Neuron (in vitro differentiated cells): ENCODE results near the gene AGK.
"Not testable (repeated sequence)": the region's sequence is repeated elsewhere in the genome, so short reads cannot be mapped to it uniquely, and the experiment has no call there.

Source experiments
- H2AFZ ChIP-seq: one replicate; pipeline ENCODE4 v1.6.1; 2013; ENCODE audit warnings: low read depth, mild to moderate bottlenecking, inconsistent platforms, low read length, moderate library complexity
- H3K27me3 ChIP-seq: one replicate; pipeline ENCODE4 v1.6.1; 2013; ENCODE audit warnings: low read length; ENCODE audit not compliant: insufficient read depth
- H3K36me3 ChIP-seq: one replicate; pipeline ENCODE4 v1.6.1; 2013; ENCODE audit warnings: low read length; ENCODE audit not compliant: insufficient read depth
- H3K4me1 ChIP-seq: one replicate; pipeline ENCODE4 v1.6.1; 2013; ENCODE audit warnings: low read length; ENCODE audit not compliant: insufficient read depth
- H3K4me3 ChIP-seq: 2 replicates; pipeline ENCODE4 v1.5.1; 2013; ENCODE audit warnings: mild to moderate bottlenecking, low read length, moderate library complexity
- H3K9me3 ChIP-seq: one replicate; pipeline ENCODE4 v1.6.1; 2013; ENCODE audit warnings: low read length

AGK gene

GRCh38 chr7:141689072-141689825, 138.0 kb downstream of the AGK start:
- H3K36me3 ChIP-seq, result peaks cover 18% of the 10 kb centered on the region
- not testable (repeated sequence) for H3K4me3 ChIP-seq, H3K27me3 ChIP-seq, H3K4me1 ChIP-seq, H2AFZ ChIP-seq, H3K9me3 ChIP-seq

- H2AFZ ChIP-seq, result no peak overlapping the region
- no peaks in the 10 kb centered on the region for H3K27me3 ChIP-seq
- H3K4me3 ChIP-seq, result no peak overlapping the region
- peaks cover 7% of the 10 kb centered on the region for H3K4me1 ChIP-seq
- no peaks in the 10 kb centered on the region for H3K9me3 ChIP-seq
- H3K36me3 ChIP-seq, result peaks cover 2% of the 10 kb centered on the region
Measured at GRCh38 chr7:141691540-141691939, 140.3 kb downstream of the AGK start.

DNA sequence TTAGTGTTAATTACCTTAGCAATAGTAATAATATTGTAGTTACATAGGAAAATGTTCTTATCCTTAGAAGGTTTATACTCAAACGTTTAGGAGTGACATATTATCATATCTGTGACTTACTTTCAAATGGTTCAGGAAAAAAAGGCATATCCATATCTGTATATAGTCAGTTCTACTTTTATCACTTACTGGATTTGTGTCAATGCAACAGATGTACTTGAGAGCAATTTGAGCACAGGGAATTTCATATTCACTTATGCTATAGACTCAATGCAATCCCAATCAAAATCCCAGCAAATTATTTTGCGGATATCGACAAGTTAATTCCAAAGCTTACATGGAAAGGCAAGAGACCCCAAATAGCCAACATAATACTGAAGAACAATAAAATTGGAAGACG, 140.8 kb downstream of the AGK start:
- Histone ChIP-seq H3K27me3 (no peaks in the 10 kb centered on the region), H3K4me1 (peaks cover 7% of the 10 kb centered on the region), H3K36me3 (no peaks in the 10 kb centered on the region), H3K4me3 (no peak overlapping the region), H2AFZ (no peak overlapping the region), H3K9me3 (no peaks in the 10 kb centered on the region)

- Histone ChIP-seq H2AFZ (no peak overlapping the region), H3K4me1 (peaks cover 7% of the 10 kb centered on the region), H3K27me3 (no peaks in the 10 kb centered on the region), H3K4me3 (no peak overlapping the region), H3K9me3 (no peaks in the 10 kb centered on the region), H3K36me3 (no peaks in the 10 kb centered on the region)
Measured at GRCh38 chr7:141693082-141693481, 141.9 kb downstream of the AGK start.

- Histone ChIP-seq H3K9me3 (no peaks in the 10 kb centered on the region), H3K36me3 (no peaks in the 10 kb centered on the region), H3K4me1 (peaks cover 18% of the 10 kb centered on the region), H3K4me3 (no peak overlapping the region), H3K27me3 (no peaks in the 10 kb centered on the region), H2AFZ (no peak overlapping the region)
Measured at GRCh38 chr7:141695803-141696289, 144.6 kb downstream of the AGK start.

DNA sequence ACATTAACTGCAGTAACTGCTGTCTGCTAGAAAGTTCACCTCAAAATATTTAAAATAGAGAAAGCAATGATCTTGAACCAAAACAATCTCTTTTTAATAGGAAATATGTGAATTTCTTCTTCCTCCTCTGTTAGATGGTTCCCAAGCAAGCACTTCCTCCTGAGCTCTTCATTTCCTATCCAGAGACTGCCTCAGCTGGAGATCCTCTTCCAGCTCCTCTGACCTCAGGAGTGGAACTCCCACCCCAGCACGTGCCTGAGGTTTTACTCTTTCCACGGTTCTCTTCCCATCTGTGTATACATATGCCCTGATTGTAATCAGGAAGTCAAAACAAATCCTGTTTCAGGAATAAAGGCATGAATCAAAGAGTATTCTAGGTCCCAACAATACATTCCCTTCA, 145.1 kb downstream of the AGK start:
- no peaks in the 10 kb centered on the region for H3K27me3 ChIP-seq
- H3K4me1 ChIP-seq, result peaks cover 21% of the 10 kb centered on the region
- H2AFZ ChIP-seq, result no peak overlapping the region
- no peak overlapping the region for H3K4me3 ChIP-seq
- no peaks in the 10 kb centered on the region for H3K9me3 ChIP-seq
- no peaks in the 10 kb centered on the region for H3K36me3 ChIP-seq

DNA sequence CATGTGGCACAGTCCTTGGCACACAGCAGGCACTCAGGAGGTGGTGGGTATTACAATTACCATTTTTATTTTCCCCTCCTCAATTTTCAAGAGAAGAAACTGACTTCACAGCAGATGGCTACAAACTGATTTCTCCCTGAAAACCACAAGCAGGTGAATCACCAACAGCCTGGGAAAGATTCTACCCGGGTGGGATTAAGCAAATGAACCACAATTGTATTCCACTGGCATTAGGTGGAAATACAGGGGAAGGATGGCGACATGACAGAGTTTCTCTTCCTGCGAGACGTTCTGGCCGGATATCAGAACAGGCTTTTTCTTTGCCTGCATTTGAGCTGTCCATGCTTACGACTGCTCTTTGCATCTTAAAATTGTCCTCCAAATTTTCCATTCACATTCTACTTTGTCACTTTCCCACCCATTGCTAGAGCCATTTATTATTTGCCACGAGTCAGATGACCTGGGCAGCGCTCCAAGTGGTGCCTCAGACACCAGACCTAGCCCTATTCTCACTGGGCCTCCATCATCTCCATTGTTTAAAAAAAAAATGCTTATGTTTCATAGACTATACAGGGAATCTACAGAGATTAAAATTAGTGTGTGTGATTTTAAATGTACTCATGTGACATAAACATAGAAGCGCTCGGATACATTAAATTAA, 146.1 kb downstream of the AGK start:
- Histone ChIP-seq H2AFZ (no peak overlapping the region), H3K27me3 (no peaks in the 10 kb centered on the region), H3K9me3 (no peaks in the 10 kb centered on the region), H3K4me1 (peaks cover 23% of the 10 kb centered on the region), H3K36me3 (no peaks in the 10 kb centered on the region), H3K4me3 (no peak overlapping the region)

- Histone ChIP-seq H3K4me3 (no peak overlapping the region), H3K9me3 (no peaks in the 10 kb centered on the region), H3K36me3 (no peaks in the 10 kb centered on the region), H2AFZ (no peak overlapping the region), H3K4me1 (peaks cover 28% of the 10 kb centered on the region), H3K27me3 (no peaks in the 10 kb centered on the region)
Measured at GRCh38 chr7:141698247-141699015, 147.2 kb downstream of the AGK start.

DNA sequence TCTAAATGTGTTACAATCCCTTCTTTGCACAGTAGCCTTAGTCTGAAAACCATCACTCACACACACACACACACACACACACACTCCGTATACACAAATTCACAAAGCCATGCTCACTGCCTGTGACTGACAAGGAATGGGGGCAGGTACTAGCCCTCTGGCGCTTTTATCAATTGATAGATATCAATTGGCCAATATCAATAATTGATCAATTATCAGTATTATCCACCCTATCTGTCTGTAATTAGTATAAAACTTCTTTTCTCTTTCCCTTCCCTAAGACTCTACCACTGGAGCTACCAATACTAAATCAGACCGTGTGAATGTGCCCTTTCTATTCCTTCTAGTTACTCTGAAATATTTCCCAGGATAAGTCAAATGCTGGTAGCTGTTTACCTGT, 148.7 kb downstream of the AGK start:
- Histone ChIP-seq H3K4me3 (no peak overlapping the region), H3K27me3 (no peaks in the 10 kb centered on the region), H3K36me3 (no peaks in the 10 kb centered on the region), H2AFZ (no peak overlapping the region), H3K4me1 (peaks cover 28% of the 10 kb centered on the region), H3K9me3 (no peaks in the 10 kb centered on the region)

DNA sequence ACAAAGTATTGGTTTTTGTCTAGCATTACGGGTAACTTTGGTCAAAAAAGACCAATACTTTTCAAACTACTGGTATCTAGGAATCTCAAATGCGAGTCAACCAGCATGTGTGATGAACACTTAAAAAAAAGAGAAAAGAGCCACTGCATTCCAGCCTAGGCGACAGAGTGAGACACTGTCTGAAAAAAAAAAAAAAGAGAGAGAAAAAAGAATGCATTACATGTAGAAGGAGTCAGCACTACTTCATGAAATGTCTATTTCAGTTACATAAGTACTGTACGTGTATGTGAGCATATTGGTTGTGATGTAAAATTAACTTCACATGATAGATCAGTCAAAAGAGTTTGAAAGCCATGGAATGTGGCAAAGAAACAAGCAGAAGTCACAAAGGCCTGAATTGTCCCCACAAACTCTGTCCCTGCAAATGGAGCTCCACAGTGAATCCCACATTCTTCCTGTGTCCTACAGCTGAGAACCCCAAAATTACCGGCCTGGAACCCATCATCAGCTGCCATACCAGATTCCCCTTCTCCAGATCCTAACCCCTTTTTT, 149.2 kb downstream of the AGK start:
- Histone ChIP-seq H3K27me3 (no peaks in the 10 kb centered on the region), H3K9me3 (no peaks in the 10 kb centered on the region), H3K4me1 (peaks cover 28% of the 10 kb centered on the region), H3K36me3 (no peaks in the 10 kb centered on the region), H3K4me3 (peak overlapping the region; percentile 96), H2AFZ (no peak overlapping the region)

DNA sequence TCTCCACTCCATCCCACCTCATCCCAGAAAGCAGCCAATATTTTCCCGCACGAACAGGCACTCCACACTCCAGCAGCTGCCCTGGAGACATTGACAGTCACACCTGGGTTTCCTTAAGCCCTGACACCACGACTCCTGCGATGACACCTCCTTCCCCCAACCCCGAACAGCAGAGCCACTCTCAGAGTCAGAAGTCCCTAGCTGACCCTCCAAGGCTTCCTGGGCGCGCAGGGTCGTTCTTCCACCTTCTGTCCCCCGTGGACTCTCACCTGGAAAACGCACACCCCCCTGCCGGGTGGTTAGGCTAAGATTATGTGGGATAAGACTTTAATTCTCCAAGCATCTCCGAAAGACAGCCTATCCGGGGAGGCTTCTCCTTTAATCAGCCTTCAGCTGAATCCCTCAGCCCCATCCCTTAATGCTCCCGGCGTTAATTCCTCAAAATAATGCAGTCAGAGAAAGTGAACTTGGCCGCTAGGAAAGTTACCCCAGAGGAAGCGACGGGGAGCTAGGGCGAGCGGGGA, 149.7 kb downstream of the AGK start:
- Histone ChIP-seq H3K4me3 (peak overlapping the region; percentile 96), H3K9me3 (no peaks in the 10 kb centered on the region), H2AFZ (no peak overlapping the region), H3K4me1 (peaks cover 23% of the 10 kb centered on the region), H3K27me3 (no peaks in the 10 kb centered on the region), H3K36me3 (no peaks in the 10 kb centered on the region)

DNA sequence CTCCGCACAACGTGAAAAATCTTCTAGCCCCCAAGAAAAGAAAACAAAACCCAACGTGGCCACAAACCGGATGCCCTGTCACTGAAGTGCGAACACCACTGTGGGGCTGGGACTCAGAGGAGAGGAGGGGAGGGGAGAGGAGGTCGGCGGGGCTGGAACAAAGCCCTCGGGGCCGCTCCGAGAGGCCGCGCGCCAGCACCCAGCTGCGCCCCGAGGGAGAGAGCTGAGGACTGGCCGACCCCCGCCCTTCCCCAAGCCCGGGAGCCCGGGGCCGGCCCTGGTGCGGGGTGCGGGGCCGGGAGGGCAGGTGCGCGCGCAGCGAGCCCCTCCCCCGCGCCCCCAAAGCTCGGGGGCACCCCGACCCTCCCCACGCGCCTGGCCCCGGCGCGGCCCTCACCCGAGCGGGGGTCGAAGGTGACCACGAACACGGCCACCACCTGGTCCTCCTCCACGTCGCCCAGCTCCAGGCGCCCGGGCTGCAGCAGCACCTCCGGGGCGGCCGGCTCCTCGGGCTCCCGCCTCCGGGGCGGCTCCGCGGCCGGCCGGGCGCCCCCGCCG, 150.4 kb downstream of the AGK start:
- Histone ChIP-seq H3K9me3 (no peaks in the 10 kb centered on the region), H3K4me1 (peaks cover 21% of the 10 kb centered on the region), H3K27me3 (no peaks in the 10 kb centered on the region), H2AFZ (no peak overlapping the region), H3K4me3 (peak overlapping the region; percentile 96), H3K36me3 (no peaks in the 10 kb centered on the region)
